WERI-Rb-1 (cell line): Measurements from ENCODE around the gene PPFIA1.

Experiments used
- DNase-seq: peaks from one replicate; pipeline ENCODE4 v3.0.0-alpha.2; 2020
- H3K27ac ChIP-seq: fragments of 250-450 bp; sonication (Bioruptor Pico); 2 replicates; pipeline ENCODE4 v1.5.1; 2020; ENCODE audit warnings: mild to moderate bottlenecking, moderate library complexity
- H3K27me3 ChIP-seq: fragments of 250-450 bp; sonication (Bioruptor Pico); 2 replicates; pipeline ENCODE4 v1.5.1; 2021; ENCODE audit warnings: mild to moderate bottlenecking, low read depth, moderate library complexity; ENCODE audit not compliant: insufficient read depth, severe bottlenecking
- H3K36me3 ChIP-seq: fragments of 250-450 bp; sonication (Bioruptor Pico); 2 replicates; pipeline ENCODE4 v1.5.1; 2020; ENCODE audit warnings: mild to moderate bottlenecking, moderate library complexity
- H3K4me3 ChIP-seq: 2 replicates; pipeline ENCODE4 v1.5.1; 2011; ENCODE audit warnings: low read depth, mild to moderate bottlenecking, control low read depth, low read length
- H3K9me3 ChIP-seq: fragments of 250-450 bp; sonication (Bioruptor Pico); 2 replicates; pipeline ENCODE4 v1.5.1; 2021; ENCODE audit warnings: mild to moderate bottlenecking, moderate library complexity; ENCODE audit not compliant: severe bottlenecking
- TF ChIP-seq, protein P1 (sequence below): IDR thresholded peaks from 2 replicates; pipeline ENCODE4 v1.5.1; 2011; ENCODE audit warnings: low read depth, mild to moderate bottlenecking, control low read depth, inconsistent platforms, low read length

PPFIA1 gene

DNA sequence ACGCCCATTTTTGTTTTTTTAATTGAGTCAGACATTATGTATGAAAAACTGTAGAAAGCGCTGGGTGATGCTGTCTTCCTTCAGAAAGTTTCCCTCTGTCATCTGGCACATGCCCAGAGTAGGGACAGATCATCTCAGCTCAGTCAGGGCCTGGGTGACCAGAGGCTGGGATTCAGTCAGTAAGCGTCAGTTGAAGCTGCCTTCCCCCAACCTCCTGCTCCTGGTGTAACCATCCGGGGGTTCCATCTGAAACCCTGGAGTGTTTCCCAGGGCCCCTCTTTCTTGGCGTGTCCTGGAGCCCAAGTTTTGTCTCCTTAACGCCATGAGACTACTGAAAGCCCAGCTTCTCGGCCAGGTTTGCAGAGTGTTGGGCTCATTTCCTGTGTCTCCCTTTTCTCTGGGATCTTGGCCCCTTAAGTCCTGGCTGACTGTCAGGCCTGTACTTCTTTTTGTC lies 10.7 kb downstream of the PPFIA1 start:
- TF ChIP-seq, protein P1, sequence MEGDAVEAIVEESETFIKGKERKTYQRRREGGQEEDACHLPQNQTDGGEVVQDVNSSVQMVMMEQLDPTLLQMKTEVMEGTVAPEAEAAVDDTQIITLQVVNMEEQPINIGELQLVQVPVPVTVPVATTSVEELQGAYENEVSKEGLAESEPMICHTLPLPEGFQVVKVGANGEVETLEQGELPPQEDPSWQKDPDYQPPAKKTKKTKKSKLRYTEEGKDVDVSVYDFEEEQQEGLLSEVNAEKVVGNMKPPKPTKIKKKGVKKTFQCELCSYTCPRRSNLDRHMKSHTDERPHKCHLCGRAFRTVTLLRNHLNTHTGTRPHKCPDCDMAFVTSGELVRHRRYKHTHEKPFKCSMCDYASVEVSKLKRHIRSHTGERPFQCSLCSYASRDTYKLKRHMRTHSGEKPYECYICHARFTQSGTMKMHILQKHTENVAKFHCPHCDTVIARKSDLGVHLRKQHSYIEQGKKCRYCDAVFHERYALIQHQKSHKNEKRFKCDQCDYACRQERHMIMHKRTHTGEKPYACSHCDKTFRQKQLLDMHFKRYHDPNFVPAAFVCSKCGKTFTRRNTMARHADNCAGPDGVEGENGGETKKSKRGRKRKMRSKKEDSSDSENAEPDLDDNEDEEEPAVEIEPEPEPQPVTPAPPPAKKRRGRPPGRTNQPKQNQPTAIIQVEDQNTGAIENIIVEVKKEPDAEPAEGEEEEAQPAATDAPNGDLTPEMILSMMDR: no peak
- no peak for DNase-seq
- H3K36me3 ChIP-seq: peaks cover 66% of the 10 kb centered on the region
- no peaks in the 10 kb centered on the region for H3K27me3 ChIP-seq
- H3K4me3 ChIP-seq: no peak overlapping the region
- H3K9me3 ChIP-seq: no peaks in the 10 kb centered on the region
- H3K27ac ChIP-seq: no peak overlapping the region

DNA sequence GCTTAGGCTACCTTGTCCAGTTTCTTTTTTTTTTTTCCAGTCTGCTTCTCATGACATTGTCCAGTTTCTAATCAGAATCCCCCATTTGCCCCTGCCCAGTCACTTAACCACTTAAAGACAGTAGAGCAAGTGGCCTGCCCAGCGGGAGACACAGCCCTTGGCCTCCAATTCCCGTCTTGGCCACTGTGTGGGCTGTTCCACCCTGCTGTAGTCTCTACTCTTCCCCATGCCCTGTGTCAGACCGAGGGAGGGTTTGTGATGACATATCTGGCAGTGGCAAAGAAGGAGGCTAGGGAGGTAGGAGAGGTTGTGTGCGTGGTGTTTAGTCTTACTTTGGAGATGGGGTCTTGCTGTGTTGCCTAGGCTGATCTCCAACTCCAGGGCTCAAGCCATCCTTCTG lies 11.5 kb downstream of the PPFIA1 start:
- Histone ChIP-seq H3K27me3 (no peaks in the 10 kb centered on the region), H3K4me3 (no peak overlapping the region), H3K36me3 (peaks cover 66% of the 10 kb centered on the region), H3K27ac (no peak overlapping the region), H3K9me3 (no peaks in the 10 kb centered on the region)
- TF ChIP-seq, protein P1: no peak
- no peak for DNase-seq

DNA sequence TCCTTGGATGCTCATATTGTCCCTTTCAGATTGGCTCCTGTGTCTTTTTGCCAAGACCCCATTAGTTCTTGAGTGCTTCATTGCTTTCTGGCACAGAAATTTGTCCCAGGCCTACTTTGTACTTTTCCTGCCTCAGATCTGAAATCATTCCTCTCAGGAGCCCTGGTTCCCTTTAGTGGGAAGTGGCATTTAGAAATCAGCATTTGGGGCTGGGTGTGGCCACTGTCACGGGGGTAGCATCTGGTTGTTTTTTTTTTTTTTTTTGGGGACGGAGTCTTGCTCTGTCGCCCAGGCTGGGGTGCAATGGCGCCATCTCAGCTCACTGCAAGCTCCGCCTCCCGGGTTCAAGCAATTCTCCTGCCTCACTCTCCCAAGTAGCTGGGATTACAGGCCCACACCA lies 18.2 kb downstream of the PPFIA1 start:
- no peak for DNase-seq
- no peak overlapping the region for H3K27ac ChIP-seq
- H3K27me3 ChIP-seq: no peaks in the 10 kb centered on the region
- H3K4me3 ChIP-seq: no peak overlapping the region
- TF ChIP-seq, protein P1: no peak
- peaks cover 77% of the 10 kb centered on the region for H3K36me3 ChIP-seq
- no peaks in the 10 kb centered on the region for H3K9me3 ChIP-seq

DNA sequence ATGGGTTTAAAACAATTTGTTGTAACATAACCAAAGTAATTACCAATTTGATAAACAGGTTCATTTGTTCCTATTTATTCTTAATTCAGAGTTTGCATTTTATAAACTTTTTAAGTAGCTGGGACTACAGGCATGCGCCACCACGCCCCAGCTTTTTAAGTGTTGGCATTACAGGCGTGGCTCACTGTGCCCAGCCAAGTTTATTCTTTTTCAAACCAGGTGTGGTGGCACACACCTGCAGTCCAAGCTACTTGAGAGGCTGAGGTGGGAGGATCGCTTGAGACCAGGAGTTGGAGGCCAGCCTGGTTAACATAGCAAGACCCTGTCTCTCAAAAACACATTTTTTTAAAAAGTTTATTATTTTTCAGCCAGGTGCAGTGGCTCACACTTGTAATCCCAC lies 19.1 kb downstream of the PPFIA1 start:
- TF ChIP-seq, protein P1: no peak
- Histone ChIP-seq H3K4me3 (no peak overlapping the region), H3K27ac (no peak overlapping the region), H3K36me3 (peaks cover 73% of the 10 kb centered on the region), H3K9me3 (no peaks in the 10 kb centered on the region), H3K27me3 (no peaks in the 10 kb centered on the region)
- no peak for DNase-seq

DNA sequence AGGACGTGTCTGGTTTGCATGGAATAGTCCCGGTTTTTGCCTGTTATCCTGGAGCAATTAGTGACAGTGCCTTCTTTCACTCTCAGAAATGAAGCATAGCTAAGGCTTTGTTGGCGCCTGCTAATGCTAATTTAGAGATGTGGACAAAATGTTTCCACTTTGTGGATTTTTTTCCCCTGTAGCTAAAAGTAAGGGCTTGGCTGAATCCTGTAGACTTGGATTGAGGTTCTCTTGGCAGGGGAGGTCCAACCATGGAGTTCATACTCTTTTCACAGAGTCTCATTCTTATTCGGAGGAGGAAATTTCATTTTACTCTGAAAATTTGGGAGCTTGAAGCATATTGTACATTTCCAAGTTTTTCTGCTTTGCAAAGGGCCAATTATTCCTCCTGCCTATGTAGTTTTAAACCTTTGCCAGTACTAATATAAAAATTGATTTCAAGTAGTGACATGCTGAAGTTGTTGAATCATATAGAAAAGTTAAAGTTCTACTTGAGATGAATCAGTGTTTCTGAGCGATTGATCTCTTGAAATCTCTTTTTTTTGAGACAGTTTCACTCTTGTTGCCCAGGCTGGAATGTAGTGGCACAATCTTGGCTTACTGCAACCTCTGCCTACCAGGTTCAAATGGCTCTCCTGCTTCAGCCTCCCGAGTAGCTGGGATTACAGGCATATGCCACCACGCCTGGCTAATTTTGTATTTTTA lies 20.0 kb downstream of the PPFIA1 start:
- TF ChIP-seq, protein P1: no peak
- H3K27me3 ChIP-seq: no peaks in the 10 kb centered on the region
- no peaks in the 10 kb centered on the region for H3K9me3 ChIP-seq
- H3K27ac ChIP-seq: no peak overlapping the region
- peaks cover 64% of the 10 kb centered on the region for H3K36me3 ChIP-seq
- no peak for DNase-seq
- no peak overlapping the region for H3K4me3 ChIP-seq

DNA sequence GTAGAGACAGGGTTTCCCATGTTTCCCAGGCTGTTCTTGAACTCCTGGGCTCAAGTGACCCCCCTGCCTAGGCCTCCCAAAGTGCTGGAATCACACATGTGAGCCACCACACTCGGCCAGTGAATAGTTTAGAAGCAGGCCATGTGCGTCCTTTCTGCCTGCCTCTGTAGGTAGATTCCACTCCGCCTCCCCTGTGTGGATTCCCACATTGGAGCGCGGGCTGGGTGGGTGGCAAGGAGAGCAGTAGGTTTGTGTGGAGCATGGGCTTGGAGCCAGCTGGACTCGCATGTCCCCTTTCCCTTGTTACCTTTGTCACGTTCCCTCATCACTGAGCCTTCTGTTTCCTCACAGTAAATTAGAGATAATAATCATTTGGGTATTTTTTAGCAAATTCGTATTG lies 21.7 kb downstream of the PPFIA1 start:
- Histone ChIP-seq H3K9me3 (no peaks in the 10 kb centered on the region), H3K36me3 (peaks cover 53% of the 10 kb centered on the region), H3K27me3 (no peaks in the 10 kb centered on the region), H3K27ac (no peak overlapping the region; the same call in 1 of the 2 replicates), H3K4me3 (no peak overlapping the region)
- TF ChIP-seq, protein P1: no peak
- DNase-seq: no peak
